Erythroblast (primary cell): Measurements from ENCODE around the gene CITED2.
"Not testable (repeated sequence)": the region's sequence is repeated elsewhere in the genome, so short reads cannot be mapped to it uniquely, and the experiment has no call there.

Experiments
- GATA1 ChIP-seq: IDR thresholded peaks from 2 replicates; pipeline ENCODE4 v1.6.1; 2011; ENCODE audit warnings: low read depth, mild to moderate bottlenecking, control low read depth, low read length, moderate library complexity
- POLR2A ChIP-seq: IDR thresholded peaks from 2 replicates; pipeline ENCODE4 v1.6.1; 2011; ENCODE audit warnings: mild to moderate bottlenecking, low read length

DNA sequence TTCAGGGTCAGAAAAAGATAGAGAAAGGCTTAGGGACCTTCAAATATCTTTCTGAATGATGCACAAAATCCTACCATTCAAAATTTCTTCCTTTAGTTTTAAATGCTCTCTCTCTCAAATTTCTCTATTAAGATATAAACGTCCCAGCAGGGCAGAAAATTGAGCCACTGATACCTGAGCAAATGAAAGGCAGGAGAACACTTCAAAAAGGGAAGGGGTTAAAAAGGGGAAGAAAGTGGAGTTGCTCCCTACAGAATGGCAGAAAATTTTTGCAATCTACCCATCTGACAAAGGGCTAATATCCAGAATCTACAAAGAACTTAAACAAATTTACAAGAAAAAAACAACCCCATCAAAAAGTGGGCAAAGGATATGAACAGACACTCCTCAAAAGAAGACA, 11.3 kb downstream of the CITED2 start:
- not testable (repeated sequence) for TF ChIP-seq POLR2A, GATA1
